Measurements from ENCODE around the gene RNF141. TPM values are rescaled to one million over a fixed set of nuclear protein-coding genes. Genes with fewer than 3 reads are reported as not detected.

The RNF141 gene
- total and polyA plus RNA-seq, 10 of the 15 experiments (the other 5 are each of a cell fraction or from before 2014, with no cell fraction given), result 7.6 to 36.8 (median 13.6) TPM

GRCh38 chr11:10480026-10480425 lies 61.0 kb downstream of the RNF141 start:
- ChIA-PET CTCF (interaction anchor here (0.7 to 1.4 kb wide), 4 partner anchors 9 to 61 kb away, joined by 3 to 4 read pairs (median 4); partner anchors contain the start of gene RNF141), SMC1A (ENCODE audit: uncharacterized antibody, unreplicated experiment) (interaction anchor here (0.9 to 2.5 kb wide), 4 partner anchors 8 to 45 kb away, joined by 3 to 9 read pairs (median 6); no protein-coding TSS in a partner anchor), RAD21 (ENCODE audit: unreplicated experiment) (interaction anchor here (1.4 kb wide), 1 partner anchor 19 kb away, joined by 3 read pairs; no protein-coding TSS in a partner anchor), POLR2A (interaction anchor here (0.5 kb wide), 1 partner anchor 875 kb away, joined by 4 read pairs; no protein-coding TSS in a partner anchor)
- Histone ChIP-seq H3K27me3 (replicated peaks in 1 of 2; ENCODE audit: control insufficient read depth in 2 of 2, insufficient read depth in 2 of 2, low read length in 1 of 2) (no peaks in the 10 kb centered on the region; a peak in 1 of 4 replicates), H3K4me1 (ENCODE audit: control insufficient read depth, insufficient read depth, low read length) (no peaks in the 10 kb centered on the region), H4K20me1 (ENCODE audit: control insufficient read depth, insufficient read depth) (no peaks in the 10 kb centered on the region; the same call in 1 of the 2 replicates), H3K9me3 (replicated peaks; ENCODE audit: control insufficient read depth, insufficient read depth, low read length) (no peaks in the 10 kb centered on the region), H3K36me3 (ENCODE audit: control insufficient read depth in 2 of 2, insufficient read depth in 2 of 2, low read length in 1 of 2) (peaks cover 0 to 3% of the 10 kb centered on the region in 2 experiments; a peak in 3 of 4 replicates), H3K27ac (ENCODE audit: control insufficient read depth, insufficient read depth) (no peak overlapping the region), H3K79me2 (ENCODE audit: control insufficient read depth, insufficient read depth, low read length) (no peaks in the 10 kb centered on the region), H3K9ac (ENCODE audit: control insufficient read depth, insufficient read depth, low read length) (no peak overlapping the region), H3K4me2 (ENCODE audit: control insufficient read depth, insufficient read depth) (no peak overlapping the region), H2AFZ (ENCODE audit: control insufficient read depth, low read depth, low read length) (no peak overlapping the region), H3K4me3 (no peak overlapping the region)
- ATAC-seq, result no peak
- DNase-seq (ENCODE audit: low read depth, low spot score), result no peak
- in situ Hi-C loops (cut with MboI), result no loop called here
- no peak for TF ChIP-seq MAX (IDR thresholded peaks at IDR 0.05; ENCODE audit: low read depth, low read length)
- no peak for TF ChIP-seq NFYA (IDR thresholded peaks at IDR 0.05; ENCODE audit: borderline replicate concordance, low read depth, low read length)
- no peak for TF ChIP-seq NR2C1 (IDR thresholded peaks at IDR 0.05)
- TF ChIP-seq MTA2 (IDR thresholded peaks at IDR 0.05; ENCODE audit: low read depth), result no peak
- no peak for TF ChIP-seq REST (IDR thresholded peaks at IDR 0.05; ENCODE audit: low read depth, low read length)
- no peak for TF ChIP-seq FOS (IDR thresholded peaks at IDR 0.05; ENCODE audit: borderline replicate concordance, extremely low read depth, insufficient read length)
- no peak for TF ChIP-seq CREB1 (IDR thresholded peaks at IDR 0.05; ENCODE audit: low read depth)
- no peak for TF ChIP-seq RAD51 (IDR thresholded peaks at IDR 0.05)
- TF ChIP-seq ZBED1 (IDR thresholded peaks at IDR 0.05; ENCODE audit: borderline replicate concordance), result no peak
- no peak for TF ChIP-seq MXI1 (IDR thresholded peaks at IDR 0.05; ENCODE audit: low read depth, low read length)
- no peak for TF ChIP-seq IKZF1 (conservative IDR thresholded peaks at IDR 0.05)
- TF ChIP-seq KLF5 (IDR thresholded peaks at IDR 0.05; ENCODE audit: partially characterized antibody), result no peak
- TF ChIP-seq RCOR1 (conservative IDR thresholded peaks at IDR 0.05; ENCODE audit: low read depth, low read length), result no peak
- no peak for TF ChIP-seq SREBF1 (IDR thresholded peaks at IDR 0.05; ENCODE audit: low read length)
- no peak for TF ChIP-seq IRF4 (IDR thresholded peaks at IDR 0.05; ENCODE audit: low read depth, low read length)
- no peak for TF ChIP-seq TCF12 (IDR thresholded peaks at IDR 0.05; ENCODE audit: low read depth, low read length)
- intact Hi-C loops (cut with micrococcal nuclease; ENCODE audit: unreplicated experiment), result no loop called here
- no TSS peak for BruUV-seq (replicated peaks)
- 74% methylated on average over 6 of the region's 6 CpGs for WGBS (ENCODE audit: insufficient coverage, insufficient replicate concordance, low lambda C conversion rate, missing lambda C conversion rate)
- no peak for FAIRE-seq

Measured in GM12878 (cell line).